HUES6 (cell line): Measurements from ENCODE around the gene MINDY4.

Experiments used
- H3K27ac ChIP-seq: 2 replicates; pipeline ENCODE4 v1.7.0; 2013; ENCODE audit warnings: low read depth, mild to moderate bottlenecking, low read length, inconsistent platforms
- H3K27me3 ChIP-seq: 2 replicates; pipeline ENCODE4 v1.6.1; 2013; ENCODE audit warnings: low read length; ENCODE audit not compliant: control insufficient read depth, insufficient read depth
- H3K36me3 ChIP-seq: 2 replicates; pipeline ENCODE4 v1.6.1; 2013; ENCODE audit warnings: low read length; ENCODE audit not compliant: control insufficient read depth, insufficient read depth
- H3K4me1 ChIP-seq: 2 replicates; pipeline ENCODE4 v1.6.1; 2013; ENCODE audit warnings: low read length; ENCODE audit not compliant: control insufficient read depth, insufficient read depth
- H3K4me3 ChIP-seq: 2 replicates; pipeline ENCODE4 v1.5.1; 2013; ENCODE audit warnings: low read depth, low read length
- H3K9ac ChIP-seq: one replicate; pipeline ENCODE4 v1.6.1; 2013; ENCODE audit warnings: mild to moderate bottlenecking, low read length
- H3K9me3 ChIP-seq: 2 replicates; pipeline ENCODE4 v1.6.1; 2013; ENCODE audit warnings: low read depth, low read length; ENCODE audit not compliant: control insufficient read depth, insufficient read depth

The MINDY4 gene

DNA sequence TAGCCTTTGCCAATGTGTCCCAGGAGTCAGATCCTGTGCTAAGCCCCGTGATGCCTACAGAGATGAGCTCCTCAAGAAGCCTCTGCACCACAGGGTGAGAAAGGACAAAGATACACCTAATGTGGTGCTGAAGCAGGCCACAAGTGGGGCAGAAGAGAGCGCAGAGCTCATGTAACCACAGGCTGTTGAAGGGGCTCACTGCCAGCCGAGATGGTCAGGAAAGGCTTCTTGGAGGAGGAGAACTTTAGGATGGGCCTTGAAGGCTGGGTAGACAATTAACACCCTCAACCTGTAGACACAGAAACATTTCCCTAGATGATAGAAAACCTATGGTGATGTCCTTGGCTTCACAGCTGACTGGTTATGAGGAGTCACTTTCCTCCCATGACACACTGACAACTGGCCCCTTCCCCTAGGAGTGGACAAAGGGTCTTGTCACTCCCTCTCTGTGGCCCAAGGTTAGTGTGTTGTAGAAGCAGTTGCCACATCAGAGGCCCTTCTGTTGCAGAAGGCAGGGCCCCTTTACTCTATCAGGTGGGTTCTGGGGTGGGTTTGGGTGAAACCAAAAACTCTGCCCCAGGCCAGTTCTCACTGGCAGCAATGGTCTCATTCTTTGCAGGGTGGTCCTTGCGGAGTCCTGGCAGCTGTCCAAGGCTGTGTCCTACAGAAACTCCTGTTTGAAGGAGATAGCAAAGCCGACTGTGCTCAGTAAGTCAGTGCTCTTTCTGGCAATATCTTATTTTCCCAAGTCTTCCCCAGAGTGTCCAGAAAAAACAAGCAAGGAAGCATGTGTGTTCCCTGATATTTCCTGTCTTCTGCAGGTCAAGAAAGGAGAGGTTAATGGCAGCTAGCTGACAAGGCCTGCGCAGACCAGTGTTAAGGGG lies 69.2 kb downstream of the MINDY4 start:
- H3K9me3 ChIP-seq, result peaks cover 4% of the 10 kb centered on the region
- no peaks in the 10 kb centered on the region for H3K4me1 ChIP-seq
- H3K27me3 ChIP-seq, result no peaks in the 10 kb centered on the region
- no peak overlapping the region for H3K9ac ChIP-seq
- H3K36me3 ChIP-seq, result no peaks in the 10 kb centered on the region
- no peak overlapping the region for H3K27ac ChIP-seq
- no peak overlapping the region for H3K4me3 ChIP-seq

DNA sequence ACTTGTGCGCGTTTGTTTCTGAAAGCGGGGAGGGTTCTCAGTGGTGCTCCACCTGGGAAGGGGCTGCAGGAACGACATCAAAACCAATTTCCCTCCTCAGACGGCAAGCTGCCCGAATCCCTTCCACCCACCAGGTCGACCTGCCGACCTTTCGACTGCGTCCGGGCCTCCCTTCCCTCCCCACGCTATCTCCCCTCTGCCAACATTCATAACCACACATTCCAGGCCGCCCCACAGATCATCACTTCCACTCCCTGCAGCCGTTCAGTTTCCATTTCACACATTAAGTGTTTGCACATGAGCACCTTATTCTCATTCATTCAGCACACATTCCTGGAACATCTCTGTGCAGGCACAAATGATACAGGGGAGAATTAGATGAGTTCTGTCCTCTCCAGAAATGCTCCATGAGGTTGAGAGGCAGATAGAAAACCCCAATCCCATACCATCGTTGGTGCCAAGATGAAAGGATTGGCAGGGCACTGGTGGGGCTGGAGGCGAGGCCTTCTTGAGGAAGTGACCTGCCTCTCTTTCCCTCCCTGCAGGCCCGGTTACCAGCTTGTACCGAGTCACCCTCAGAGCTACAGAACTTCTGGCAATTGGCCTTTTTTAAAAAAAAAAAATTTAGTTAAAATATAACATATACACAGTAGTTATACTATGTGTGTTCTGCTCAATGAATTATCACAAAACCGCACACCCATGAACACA lies 70.0 kb downstream of the MINDY4 start:
- Histone ChIP-seq H3K9ac (no peak overlapping the region), H3K36me3 (no peaks in the 10 kb centered on the region), H3K27ac (no peak overlapping the region), H3K9me3 (no peaks in the 10 kb centered on the region), H3K27me3 (no peaks in the 10 kb centered on the region), H3K4me3 (no peak overlapping the region), H3K4me1 (no peaks in the 10 kb centered on the region)

DNA sequence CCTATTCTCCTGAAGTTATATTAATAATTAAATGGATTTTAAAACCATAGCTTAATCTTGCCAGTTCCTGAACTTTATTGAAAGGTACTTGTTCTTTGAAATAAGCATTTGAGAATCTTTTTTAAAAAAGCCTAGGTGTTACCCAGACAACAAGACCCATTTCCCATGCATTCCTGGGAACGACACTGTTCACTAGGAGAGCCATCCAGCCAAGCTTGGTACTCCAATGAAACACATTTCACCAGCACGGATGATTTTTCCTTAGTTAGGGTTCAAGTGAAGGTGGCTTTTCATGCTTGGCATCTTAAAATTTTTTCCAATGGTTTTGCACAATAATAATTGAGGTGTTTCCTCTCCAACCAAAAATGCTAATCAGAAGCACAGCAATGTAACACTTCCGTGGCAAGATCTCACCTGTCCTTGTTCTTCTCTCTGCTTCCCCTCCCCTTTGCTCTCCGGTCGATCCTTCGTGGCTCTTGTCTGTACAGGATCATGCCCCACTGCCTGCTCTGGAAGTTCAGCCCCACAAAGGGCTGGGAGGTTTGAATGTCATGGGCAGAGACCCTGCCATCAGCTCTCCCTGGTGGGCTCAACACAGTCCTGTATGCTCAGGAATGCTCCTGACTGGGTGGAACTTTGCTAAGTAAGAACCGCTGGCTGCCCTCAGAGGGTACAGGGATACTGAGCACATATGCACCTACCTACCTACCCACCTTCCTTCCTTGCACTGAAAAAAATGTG lies 70.8 kb downstream of the MINDY4 start:
- H3K4me1 ChIP-seq, result no peaks in the 10 kb centered on the region; the same call in 1 of the 2 replicates
- no peak overlapping the region for H3K27ac ChIP-seq
- H3K27me3 ChIP-seq, result no peaks in the 10 kb centered on the region
- no peak overlapping the region for H3K4me3 ChIP-seq
- H3K36me3 ChIP-seq, result no peaks in the 10 kb centered on the region
- no peak overlapping the region for H3K9ac ChIP-seq
- H3K9me3 ChIP-seq, result no peaks in the 10 kb centered on the region

GRCh38 chr7:30842542-30843451 lies 71.6 kb downstream of the MINDY4 start:
- no peak overlapping the region for H3K27ac ChIP-seq
- H3K9me3 ChIP-seq, result no peaks in the 10 kb centered on the region
- no peaks in the 10 kb centered on the region for H3K27me3 ChIP-seq
- H3K9ac ChIP-seq, result no peak overlapping the region
- H3K36me3 ChIP-seq, result no peaks in the 10 kb centered on the region
- no peaks in the 10 kb centered on the region; the same call in 1 of the 2 replicates for H3K4me1 ChIP-seq
- no peak overlapping the region for H3K4me3 ChIP-seq

GRCh38 chr7:30843741-30844482 lies 72.7 kb downstream of the MINDY4 start:
- Histone ChIP-seq H3K9me3 (no peaks in the 10 kb centered on the region), H3K4me3 (no peak overlapping the region), H3K4me1 (no peaks in the 10 kb centered on the region; the same call in 1 of the 2 replicates), H3K27me3 (no peaks in the 10 kb centered on the region), H3K9ac (no peak overlapping the region), H3K36me3 (no peaks in the 10 kb centered on the region), H3K27ac (no peak overlapping the region)

- no peaks in the 10 kb centered on the region for H3K9me3 ChIP-seq
- no peak overlapping the region for H3K9ac ChIP-seq
- no peaks in the 10 kb centered on the region; the same call in 1 of the 2 replicates for H3K4me1 ChIP-seq
- H3K36me3 ChIP-seq, result no peaks in the 10 kb centered on the region
- H3K4me3 ChIP-seq, result no peak overlapping the region
- no peaks in the 10 kb centered on the region for H3K27me3 ChIP-seq
- H3K27ac ChIP-seq, result no peak overlapping the region
Measured at GRCh38 chr7:30844483-30844874, 73.3 kb downstream of the MINDY4 start.

GRCh38 chr7:30844916-30845315 lies 73.7 kb downstream of the MINDY4 start:
- H3K27ac ChIP-seq, result no peak overlapping the region

DNA sequence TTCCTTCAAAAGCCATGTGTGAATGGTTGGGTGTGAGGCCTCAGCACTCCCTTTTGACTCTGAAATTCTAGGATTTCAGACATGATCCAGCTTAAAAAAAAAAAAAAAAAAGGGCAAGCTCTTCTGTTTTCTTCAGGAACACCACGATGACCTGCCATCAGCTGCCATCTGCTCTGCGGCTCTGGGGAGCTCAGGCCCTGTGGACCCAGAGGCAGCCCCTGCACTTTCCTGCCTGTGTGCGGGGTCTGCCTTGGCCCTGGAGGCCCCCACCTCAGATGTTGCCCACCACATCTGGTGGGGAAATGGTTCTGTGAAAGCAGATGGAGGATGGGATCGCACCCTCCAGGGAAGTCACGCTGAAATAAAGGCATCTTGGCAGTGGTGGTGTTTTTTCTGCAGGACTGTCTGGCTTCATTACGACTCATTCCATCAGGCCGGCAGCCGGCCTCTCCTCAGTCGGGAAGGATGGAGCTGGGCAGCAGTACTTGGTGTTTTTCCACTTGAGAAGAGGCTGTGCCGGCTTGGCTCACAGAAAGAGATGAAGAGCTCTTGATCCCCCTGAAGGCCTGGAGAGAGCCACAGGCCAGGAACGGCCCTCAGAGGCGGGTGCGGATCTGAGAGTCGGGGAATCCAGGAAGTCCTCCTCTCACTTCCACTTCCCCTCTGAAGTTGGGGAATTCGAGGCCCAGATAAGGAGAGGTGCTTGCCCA lies 74.4 kb downstream of the MINDY4 start:
- no peak overlapping the region for H3K4me3 ChIP-seq
- no peak overlapping the region for H3K9ac ChIP-seq
- no peak overlapping the region for H3K27ac ChIP-seq
- no peaks in the 10 kb centered on the region for H3K9me3 ChIP-seq
- H3K27me3 ChIP-seq, result no peaks in the 10 kb centered on the region
- no peaks in the 10 kb centered on the region; the same call in 1 of the 2 replicates for H3K4me1 ChIP-seq
- no peaks in the 10 kb centered on the region for H3K36me3 ChIP-seq

More at GRCh38 chr7:30844916-30845315, 73.7 kb downstream of the MINDY4 start:
- Histone ChIP-seq H3K36me3 (no peaks in the 10 kb centered on the region), H3K9ac (no peak overlapping the region), H3K4me1 (no peaks in the 10 kb centered on the region; the same call in 1 of the 2 replicates), H3K4me3 (no peak overlapping the region), H3K9me3 (no peaks in the 10 kb centered on the region), H3K27me3 (no peaks in the 10 kb centered on the region)

GRCh38 chr7:30846378-30846777 lies 75.2 kb downstream of the MINDY4 start:
- H3K27ac ChIP-seq, result no peak overlapping the region
- no peak overlapping the region for H3K9ac ChIP-seq
- H3K9me3 ChIP-seq, result no peaks in the 10 kb centered on the region
- H3K4me1 ChIP-seq, result no peaks in the 10 kb centered on the region; the same call in 1 of the 2 replicates
- no peak overlapping the region for H3K4me3 ChIP-seq
- no peaks in the 10 kb centered on the region for H3K27me3 ChIP-seq
- H3K36me3 ChIP-seq, result no peaks in the 10 kb centered on the region
